H1 (cell line): Measurements from ENCODE around the gene MAGI2. TPM values are rescaled to one million over a fixed set of nuclear protein-coding genes. Genes with fewer than 3 reads are reported as not detected.

Experiments used
- CTCF ChIA-PET: fragments of 300-600 bp; sonication (Branson Sonifier 250); formaldehyde crosslinking; loops from one replicate; lab custom pipeline; 2021; ENCODE audit not compliant: partially characterized antibody; lab: Charles Lee
- POLR2A ChIA-PET: fragments of 300-600 bp; sonication (Branson Sonifier 250); formaldehyde crosslinking; loops from one replicate; lab custom pipeline; 2021; ENCODE audit warnings: inconsistent platforms; ENCODE audit not compliant: partially characterized antibody; lab: Charles Lee
- DNase-seq, 2 experiments: peaks; one replicate each; pipeline versions ENCODE4 v3.0.0 to v3.0.0-alpha.2; 2010 to 2022; ENCODE audit warnings: low spot score in 2 of 2, low read depth in 1 of 2, mixed read lengths in 1 of 2
- FAIRE-seq: peaks from 2 replicates; lab custom pipeline; 2011; peaks lifted over from hg19 to GRCh38; lab: Jason Lieb, UNC
- H2AFZ ChIP-seq: 2 replicates; pipeline ENCODE4 v1.8.1; 2012; ENCODE audit warnings: low read length, inconsistent platforms
- H2AK5ac ChIP-seq: 2 replicates; pipeline ENCODE4 v1.6.1; 2013; ENCODE audit warnings: low read depth, low read length
- H2BK120ac ChIP-seq: replicated peaks from 2 replicates; pipeline ENCODE3; 2013; ENCODE audit warnings: low read depth, low read length, inconsistent platforms
- H2BK12ac ChIP-seq: 2 replicates; pipeline ENCODE4 v1.6.1; 2013; ENCODE audit warnings: low read depth, low read length
- H2BK15ac ChIP-seq: 2 replicates; pipeline ENCODE4 v1.6.1; 2013; ENCODE audit warnings: low read length
- H2BK20ac ChIP-seq: 2 replicates; pipeline ENCODE4 v1.6.1; 2013; ENCODE audit warnings: low read length
- H2BK5ac ChIP-seq: 2 replicates; pipeline ENCODE4 v1.6.1; 2013; ENCODE audit warnings: low read depth, low read length
- H3K14ac ChIP-seq: 2 replicates; pipeline ENCODE4 v1.6.1; 2013; ENCODE audit warnings: inconsistent platforms; ENCODE audit not compliant: insufficient read length
- H3K18ac ChIP-seq: 2 replicates; pipeline ENCODE4 v1.6.1; 2013; ENCODE audit warnings: low read length; ENCODE audit errors: extremely low read depth
- H3K23ac ChIP-seq: 2 replicates; pipeline ENCODE4 v1.6.1; 2013; ENCODE audit warnings: inconsistent platforms; ENCODE audit not compliant: insufficient read length
- H3K23me2 ChIP-seq: 2 replicates; pipeline ENCODE4 v1.6.1; 2013; ENCODE audit warnings: low read depth, low read length
- H3K27ac ChIP-seq: 2 replicates; pipeline ENCODE4 v1.6.1; 2011; ENCODE audit warnings: low read depth, low read length, inconsistent platforms
- H3K27me3 ChIP-seq, 4 experiments: replicated peaks in 1 of 4; 1 replicate in 1 of 4; 2 replicates in 3 of 4; pipeline versions ENCODE4 v1.6.1 to v1.8.1; 2011 to 2013; ENCODE audit warnings: low read length in 3 of 4, mild to moderate bottlenecking in 3 of 4, inconsistent platforms in 2 of 4, mixed read lengths in 2 of 4, moderate library complexity in 1 of 4; ENCODE audit not compliant: control insufficient read depth in 3 of 4, insufficient read depth in 3 of 4; ENCODE audit errors: extremely low read depth in 1 of 4
- H3K36me3 ChIP-seq, 4 experiments: 2 replicates each; pipeline versions ENCODE4 v1.6.1 to v1.8.1; 2011 to 2013; ENCODE audit warnings: mild to moderate bottlenecking in 4 of 4, low read length in 3 of 4, moderate library complexity in 2 of 4, control low read depth in 1 of 4, inconsistent platforms in 1 of 4; ENCODE audit not compliant: insufficient read depth in 4 of 4, control insufficient read depth in 2 of 4
- H3K4ac ChIP-seq: replicated peaks from 2 replicates; pipeline ENCODE3; 2013; ENCODE audit warnings: low read length, low read depth, mixed read lengths, inconsistent platforms; ENCODE audit not compliant: insufficient read length
- H3K4me1 ChIP-seq, 4 experiments: replicated peaks in 1 of 4; 1 replicate in 1 of 4; 2 replicates in 3 of 4; pipeline versions ENCODE4 v1.6.1 to v1.8.1; 2011 to 2013; ENCODE audit warnings: low read length in 3 of 4, inconsistent platforms in 2 of 4, mixed read lengths in 1 of 4; ENCODE audit not compliant: insufficient read depth in 4 of 4, control insufficient read depth in 3 of 4
- H3K4me2 ChIP-seq, 2 experiments: 2 replicates each; pipeline versions ENCODE4 v1.6.1 to v1.8.1; 2011 to 2013; ENCODE audit warnings: low read depth in 2 of 2, low read length in 2 of 2, control low read depth in 1 of 2, inconsistent platforms in 1 of 2, mild to moderate bottlenecking in 1 of 2; ENCODE audit not compliant: insufficient read depth in 1 of 2
- H3K4me3 ChIP-seq, 4 experiments: fragments of 200-600, 300-600 bp in 1 of 4; sonication (generic), shearing (Covaris generic), sonication (Bioruptor Twin) in 1 of 4; 2 replicates each; pipeline versions ENCODE4 v1.5.1 to v1.8.1; 2011 to 2016; ENCODE audit warnings: low read length in 4 of 4, low read depth in 3 of 4, control low read depth in 2 of 4, inconsistent platforms in 2 of 4, mild to moderate bottlenecking in 2 of 4, mixed read lengths in 1 of 4, moderate library complexity in 1 of 4; ENCODE audit not compliant: insufficient read depth in 2 of 4; ENCODE audit errors: extremely low read depth in 1 of 4
- H3K56ac ChIP-seq: replicated peaks from 2 replicates; pipeline ENCODE3; 2013; ENCODE audit warnings: low read depth, mild to moderate bottlenecking, mixed read lengths, low read length, inconsistent platforms; ENCODE audit not compliant: insufficient read length
- H3K79me1 ChIP-seq: 2 replicates; pipeline ENCODE4 v1.6.1; 2013; ENCODE audit warnings: low read depth, low read length, control low read depth
- H3K79me2 ChIP-seq, 2 experiments: 2 replicates each; pipeline versions ENCODE4 v1.6.1 to v1.8.1; 2012 to 2013; ENCODE audit warnings: low read length in 2 of 2, mild to moderate bottlenecking in 2 of 2, inconsistent platforms in 1 of 2; ENCODE audit not compliant: insufficient read depth in 2 of 2, control insufficient read depth in 1 of 2
- H3K9ac ChIP-seq, 4 experiments: replicated peaks in 1 of 4; 1 replicate in 1 of 4; 2 replicates in 3 of 4; pipeline versions ENCODE4 v1.6.1 to v1.8.1; 2011 to 2013; ENCODE audit warnings: low read depth in 3 of 4, low read length in 3 of 4, control low read depth in 2 of 4, mild to moderate bottlenecking in 2 of 4, moderate library complexity in 2 of 4, inconsistent platforms in 1 of 4; ENCODE audit errors: extremely low read depth in 1 of 4
- H3K9me3 ChIP-seq, 2 experiments: 2 replicates each; pipeline versions ENCODE4 v1.6.1 to v1.8.1; 2012 to 2013; ENCODE audit warnings: mild to moderate bottlenecking in 2 of 2, moderate library complexity in 2 of 2, control low read depth in 1 of 2, inconsistent platforms in 1 of 2, low read depth in 1 of 2, low read length in 1 of 2, mixed read lengths in 1 of 2; ENCODE audit not compliant: insufficient read depth in 2 of 2
- H4K20me1 ChIP-seq, 2 experiments: replicated peaks in 1 of 2; 2 replicates each; pipeline versions ENCODE3 to v1.8.1; 2011 to 2013; ENCODE audit warnings: inconsistent platforms in 2 of 2, low read length in 2 of 2, mild to moderate bottlenecking in 1 of 2; ENCODE audit not compliant: insufficient read depth in 2 of 2, control insufficient read depth in 1 of 2
- H4K5ac ChIP-seq: 2 replicates; pipeline ENCODE4 v1.6.1; 2013; ENCODE audit warnings: low read length, low read depth, mixed read lengths, inconsistent platforms; ENCODE audit not compliant: insufficient read length
- H4K8ac ChIP-seq: 2 replicates; pipeline ENCODE4 v1.8.0; 2013; ENCODE audit warnings: mild to moderate bottlenecking, moderate library complexity, low read length, inconsistent platforms; ENCODE audit not compliant: insufficient read depth; ENCODE audit errors: extremely low read depth
- H4K91ac ChIP-seq: replicated peaks from 2 replicates; pipeline ENCODE3; 2013; ENCODE audit warnings: low read length, mixed read lengths, inconsistent platforms; ENCODE audit not compliant: insufficient read length
- ATF3 ChIP-seq: IDR thresholded peaks from 2 replicates; pipeline ENCODE4 v1.6.1; 2011; ENCODE audit warnings: low read depth, mild to moderate bottlenecking, low read length; ENCODE audit not compliant: insufficient read depth
- BCL11A ChIP-seq, 2 experiments: IDR thresholded peaks; one replicate each; pipeline ENCODE4 v1.6.1; 2011; ENCODE audit warnings: low read depth in 2 of 2, low read length in 2 of 2, mild to moderate bottlenecking in 2 of 2
- BRCA1 ChIP-seq: IDR thresholded peaks from 2 replicates; pipeline ENCODE4 v1.6.1; 2012; ENCODE audit warnings: low read depth, low read length, improper control_type of control experiment
- CREB1 ChIP-seq: IDR thresholded peaks from 2 replicates; pipeline ENCODE4 v1.6.1; 2012; ENCODE audit warnings: inconsistent platforms
- HDAC6 ChIP-seq: IDR thresholded peaks from one replicate; pipeline ENCODE4 v1.7.1; 2012; ENCODE audit warnings: low read depth, mild to moderate bottlenecking, inconsistent platforms, low read length, moderate library complexity
- NANOG ChIP-seq: IDR thresholded peaks from 2 replicates; pipeline ENCODE4 v1.6.1; 2011; ENCODE audit warnings: low read length, low read depth, mild to moderate bottlenecking, inconsistent platforms; ENCODE audit not compliant: insufficient read depth, poor library complexity, severe bottlenecking
- PHF8 ChIP-seq: fragments of 200-600 bp; sonication (generic); conservative IDR thresholded peaks from 2 replicates; pipeline ENCODE4 v1.7.1; 2012; ENCODE audit warnings: low read depth, mild to moderate bottlenecking, inconsistent platforms, low read length, moderate library complexity
- SRF ChIP-seq: IDR thresholded peaks from 2 replicates; pipeline ENCODE4 v1.6.1; 2011; ENCODE audit warnings: mild to moderate bottlenecking, low read depth, low read length, moderate library complexity
- TAF7 ChIP-seq: optimal IDR thresholded peaks from 2 replicates; pipeline ENCODE3; 2011; ENCODE audit warnings: low read depth, mild to moderate bottlenecking, inconsistent platforms, low read length, moderate library complexity, borderline replicate concordance
- WGBS, 2 experiments: shearing (Covaris generic) in 1 of 2; methylation state at CpG; one replicate each; pipeline versions ENCODE4 v1.1.6 to v1.1.7; 2013 to 2015; ENCODE audit warnings: low lambda C conversion rate in 2 of 2, mixed read lengths in 2 of 2, inconsistent platforms in 1 of 2, low coverage in 1 of 2, missing lambda C conversion rate in 1 of 2; ENCODE audit not compliant: insufficient replicate concordance in 2 of 2, insufficient coverage in 1 of 2, insufficient read length in 1 of 2; ENCODE audit errors: extremely low coverage in 1 of 2, missing lambda C conversion rate in 1 of 2; 5-methylcytosine and 5-hydroxymethylcytosine counted together
- polyA plus RNA-seq, 7 experiments: library from polyadenylated mRNA; depleted of rRNA in 3 of 7; stranded (reverse) in 5 of 7; unstranded in 2 of 7; fragments of >200 nt in 5 of 7; fragments of 200-250 nt in 2 of 7; gene quantifications; 1 replicate in 5 of 7; 2 replicates in 1 of 7; 4 replicates in 1 of 7; pipeline versions ENCODE4 v1.2.1 to v1.2.3, GENCODE V29; 2011 to 2013; ENCODE audit warnings: missing spikeins in 2 of 7, mixed read lengths in 2 of 7
- total RNA-seq: library from RNA; stranded (reverse); fragmentation: NEBNext Ultra II Directional; extraction: Animal tissue kit (Norgen Biotek cat#: 25700); gene quantifications from 2 replicates; pipeline ENCODE4 v1.2.1, GENCODE V29; 2021

MAGI2 gene
- total and polyA plus RNA-seq, 2 of the 8 experiments (the other 6 are each of a cell fraction or from before 2014, with no cell fraction given), result 6.0 to 27.3 TPM

- no peak overlapping the region for H3K4ac ChIP-seq
- no peak overlapping the region for H2BK15ac ChIP-seq
- H4K8ac ChIP-seq, result no peak overlapping the region
- H3K36me3 ChIP-seq, result peaks cover 0 to 2% (median 0%) of the 10 kb centered on the region in 4 experiments; a peak in 2 of 8 replicates
- no peak overlapping the region for H3K14ac ChIP-seq
- H2BK5ac ChIP-seq, result no peak overlapping the region
- no peak overlapping the region for H3K4me3 ChIP-seq
- no peak overlapping the region for H3K4me2 ChIP-seq
- ChIA-PET CTCF (interaction anchor here (1.0 to 2.1 kb wide), 4 partner anchors 23 to 250 kb away, joined by 3 to 5 read pairs (median 4); no protein-coding TSS in a partner anchor), POLR2A (no interaction called here)
- H4K91ac ChIP-seq, result no peak overlapping the region
- H2BK120ac ChIP-seq, result no peak overlapping the region
- no peak overlapping the region for H2BK20ac ChIP-seq
- no peak overlapping the region for H3K18ac ChIP-seq
- no peaks in the 10 kb centered on the region for H3K79me2 ChIP-seq
- WGBS, 2 experiments, result 95% methylated on average over 3 of the region's 3 CpGs; no CpG with 5 or more reads in 1 of the 2 experiments
- H3K4me1 ChIP-seq, result no peaks in the 10 kb centered on the region
- H3K27me3 ChIP-seq, result no peaks in the 10 kb centered on the region
- no peaks in the 10 kb centered on the region for H4K20me1 ChIP-seq
- H3K9ac ChIP-seq, result no peak overlapping the region
- no peak overlapping the region for H4K5ac ChIP-seq
- DNase-seq, result no peak
- no peak overlapping the region for H3K23ac ChIP-seq
- no peaks in the 10 kb centered on the region; the same call in 1 of the 2 replicates for H3K79me1 ChIP-seq
- no peaks in the 10 kb centered on the region for H3K23me2 ChIP-seq
- no peak overlapping the region for H2AFZ ChIP-seq
- no peaks in the 10 kb centered on the region for H3K9me3 ChIP-seq
- FAIRE-seq, result no peak
- no peak overlapping the region for H3K27ac ChIP-seq
- TF ChIP-seq PHF8 (no peak), CREB1 (no peak), ATF3 (no peak), HDAC6 (no peak), NANOG (no peak), BRCA1 (no peak), TAF7 (no peak), BCL11A (IDR thresholded peaks at IDR 0.05; ENCODE audit: low read depth in 2 of 2, low read length in 2 of 2) (no peak), SRF (no peak)
- H2AK5ac ChIP-seq, result no peak overlapping the region
- H2BK12ac ChIP-seq, result no peak overlapping the region
- no peak overlapping the region for H3K56ac ChIP-seq
Measured at GRCh38 chr7:78198756-78199155, 1254.7 kb downstream of the MAGI2 start.
